ENCODE measurements around the gene NECAB3. TPM values are rescaled to one million over a fixed set of nuclear protein-coding genes. Genes with fewer than 3 reads are reported as not detected.

The NECAB3 gene
- total and polyA plus RNA-seq, 2 of the 13 experiments (the other 11 are each of a cell fraction or from before 2014, with no cell fraction given), result 61.5 to 65.5 TPM

DNA sequence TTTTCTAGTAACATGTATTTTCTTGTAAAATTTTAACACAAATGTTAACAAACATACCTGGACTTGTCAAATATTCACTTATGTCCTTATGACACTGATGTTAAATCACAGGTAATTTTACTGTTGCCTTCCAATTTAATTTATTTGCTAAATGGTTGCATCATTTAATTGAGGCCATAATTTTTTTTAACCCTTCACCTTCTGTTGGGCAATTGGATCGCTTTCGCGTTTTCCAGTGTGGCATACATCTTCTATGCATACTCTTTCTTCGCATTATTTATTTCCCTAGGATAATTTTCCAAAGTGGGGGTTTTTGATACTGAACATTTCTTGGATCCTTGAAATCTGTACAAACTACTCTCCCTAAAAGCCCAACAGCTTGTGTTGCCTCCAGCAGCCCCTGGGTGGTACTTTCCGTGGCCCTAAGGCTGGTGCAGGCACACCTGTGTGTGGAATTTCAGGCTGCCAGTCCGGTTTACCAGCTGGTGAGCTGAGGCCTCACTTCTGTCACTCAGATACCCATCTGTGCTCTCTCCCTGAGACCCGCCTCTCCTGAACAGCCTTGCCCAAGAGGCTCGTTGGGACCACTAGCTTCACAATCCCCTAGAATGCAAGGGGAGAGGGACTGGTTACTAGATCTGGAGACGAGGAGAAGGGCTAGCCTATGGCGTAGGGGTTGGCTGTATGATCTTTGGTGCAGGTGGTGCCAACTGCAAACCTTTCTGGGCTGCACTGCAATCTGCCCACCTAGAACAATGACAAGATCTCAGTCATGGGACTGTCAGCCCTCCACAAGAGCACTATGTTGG, 23.3 kb downstream of the NECAB3 start (continued):
- TF ChIP-seq, protein P1, sequence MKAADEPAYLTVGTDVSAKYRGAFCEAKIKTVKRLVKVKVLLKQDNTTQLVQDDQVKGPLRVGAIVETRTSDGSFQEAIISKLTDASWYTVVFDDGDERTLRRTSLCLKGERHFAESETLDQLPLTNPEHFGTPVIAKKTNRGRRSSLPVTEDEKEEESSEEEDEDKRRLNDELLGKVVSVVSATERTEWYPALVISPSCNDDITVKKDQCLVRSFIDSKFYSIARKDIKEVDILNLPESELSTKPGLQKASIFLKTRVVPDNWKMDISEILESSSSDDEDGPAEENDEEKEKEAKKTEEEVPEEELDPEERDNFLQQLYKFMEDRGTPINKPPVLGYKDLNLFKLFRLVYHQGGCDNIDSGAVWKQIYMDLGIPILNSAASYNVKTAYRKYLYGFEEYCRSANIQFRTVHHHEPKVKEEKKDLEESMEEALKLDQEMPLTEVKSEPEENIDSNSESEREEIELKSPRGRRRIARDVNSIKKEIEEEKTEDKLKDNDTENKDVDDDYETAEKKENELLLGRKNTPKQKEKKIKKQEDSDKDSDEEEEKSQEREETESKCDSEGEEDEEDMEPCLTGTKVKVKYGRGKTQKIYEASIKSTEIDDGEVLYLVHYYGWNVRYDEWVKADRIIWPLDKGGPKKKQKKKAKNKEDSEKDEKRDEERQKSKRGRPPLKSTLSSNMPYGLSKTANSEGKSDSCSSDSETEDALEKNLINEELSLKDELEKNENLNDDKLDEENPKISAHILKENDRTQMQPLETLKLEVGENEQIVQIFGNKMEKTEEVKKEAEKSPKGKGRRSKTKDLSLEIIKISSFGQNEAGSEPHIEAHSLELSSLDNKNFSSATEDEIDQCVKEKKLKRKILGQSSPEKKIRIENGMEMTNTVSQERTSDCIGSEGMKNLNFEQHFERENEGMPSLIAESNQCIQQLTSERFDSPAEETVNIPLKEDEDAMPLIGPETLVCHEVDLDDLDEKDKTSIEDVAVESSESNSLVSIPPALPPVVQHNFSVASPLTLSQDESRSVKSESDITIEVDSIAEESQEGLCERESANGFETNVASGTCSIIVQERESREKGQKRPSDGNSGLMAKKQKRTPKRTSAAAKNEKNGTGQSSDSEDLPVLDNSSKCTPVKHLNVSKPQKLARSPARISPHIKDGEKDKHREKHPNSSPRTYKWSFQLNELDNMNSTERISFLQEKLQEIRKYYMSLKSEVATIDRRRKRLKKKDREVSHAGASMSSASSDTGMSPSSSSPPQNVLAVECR (CRISPR knock-in tag; IDR thresholded peaks at IDR 0.05; ENCODE audit: borderline replicate concordance), result peak; percentile 19; the same call in 1 of the 2 replicates
- TF ChIP-seq ZNF670 (CRISPR knock-in tag; IDR thresholded peaks at IDR 0.05; ENCODE audit: borderline replicate concordance) (no peak), GPN1 (CRISPR knock-in tag; IDR thresholded peaks at IDR 0.05; ENCODE audit: borderline replicate concordance) (no peak), ELF3 (CRISPR knock-in tag; IDR thresholded peaks at IDR 0.05) (no peak), ZNF652 (CRISPR knock-in tag; IDR thresholded peaks at IDR 0.05; ENCODE audit: borderline replicate concordance, low read depth) (peak; percentile 75), ZNF17 (CRISPR knock-in tag; IDR thresholded peaks at IDR 0.05) (no peak), PAX8 (CRISPR knock-in tag; IDR thresholded peaks at IDR 0.05; ENCODE audit: borderline replicate concordance) (no peak), ATF7 (IDR thresholded peaks at IDR 0.05) (peak; percentile 42; the same call in 1 of the 2 replicates), ATF7 (CRISPR knock-in tag; IDR thresholded peaks at IDR 0.05) (no peak), POLR2G (IDR thresholded peaks at IDR 0.05; ENCODE audit: low read depth, low read length) (peak; percentile 67; the same call in 1 of the 2 replicates), NRL (CRISPR knock-in tag; IDR thresholded peaks at IDR 0.05; ENCODE audit: borderline replicate concordance) (no peak), TARDBP (CRISPR knock-in tag; IDR thresholded peaks at IDR 0.05) (0 out of 2 replicates have a peak, but pooled peaks have one; percentile 34), MAF1 (CRISPR knock-in tag; IDR thresholded peaks at IDR 0.05; ENCODE audit: borderline replicate concordance) (no peak), ZBTB38 (CRISPR knock-in tag; IDR thresholded peaks at IDR 0.05) (0 out of 2 replicates have a peak, but pooled peaks have one; percentile 21), KDM2A (CRISPR knock-in tag; IDR thresholded peaks at IDR 0.05; ENCODE audit: borderline replicate concordance, low read depth) (peak; percentile 16; the same call in 1 of the 2 replicates)
- TF ChIP-seq, protein P2, sequence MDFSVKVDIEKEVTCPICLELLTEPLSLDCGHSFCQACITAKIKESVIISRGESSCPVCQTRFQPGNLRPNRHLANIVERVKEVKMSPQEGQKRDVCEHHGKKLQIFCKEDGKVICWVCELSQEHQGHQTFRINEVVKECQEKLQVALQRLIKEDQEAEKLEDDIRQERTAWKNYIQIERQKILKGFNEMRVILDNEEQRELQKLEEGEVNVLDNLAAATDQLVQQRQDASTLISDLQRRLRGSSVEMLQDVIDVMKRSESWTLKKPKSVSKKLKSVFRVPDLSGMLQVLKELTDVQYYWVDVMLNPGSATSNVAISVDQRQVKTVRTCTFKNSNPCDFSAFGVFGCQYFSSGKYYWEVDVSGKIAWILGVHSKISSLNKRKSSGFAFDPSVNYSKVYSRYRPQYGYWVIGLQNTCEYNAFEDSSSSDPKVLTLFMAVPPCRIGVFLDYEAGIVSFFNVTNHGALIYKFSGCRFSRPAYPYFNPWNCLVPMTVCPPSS (IDR thresholded peaks at IDR 0.05), result no peak
- TF ChIP-seq, protein P3, sequence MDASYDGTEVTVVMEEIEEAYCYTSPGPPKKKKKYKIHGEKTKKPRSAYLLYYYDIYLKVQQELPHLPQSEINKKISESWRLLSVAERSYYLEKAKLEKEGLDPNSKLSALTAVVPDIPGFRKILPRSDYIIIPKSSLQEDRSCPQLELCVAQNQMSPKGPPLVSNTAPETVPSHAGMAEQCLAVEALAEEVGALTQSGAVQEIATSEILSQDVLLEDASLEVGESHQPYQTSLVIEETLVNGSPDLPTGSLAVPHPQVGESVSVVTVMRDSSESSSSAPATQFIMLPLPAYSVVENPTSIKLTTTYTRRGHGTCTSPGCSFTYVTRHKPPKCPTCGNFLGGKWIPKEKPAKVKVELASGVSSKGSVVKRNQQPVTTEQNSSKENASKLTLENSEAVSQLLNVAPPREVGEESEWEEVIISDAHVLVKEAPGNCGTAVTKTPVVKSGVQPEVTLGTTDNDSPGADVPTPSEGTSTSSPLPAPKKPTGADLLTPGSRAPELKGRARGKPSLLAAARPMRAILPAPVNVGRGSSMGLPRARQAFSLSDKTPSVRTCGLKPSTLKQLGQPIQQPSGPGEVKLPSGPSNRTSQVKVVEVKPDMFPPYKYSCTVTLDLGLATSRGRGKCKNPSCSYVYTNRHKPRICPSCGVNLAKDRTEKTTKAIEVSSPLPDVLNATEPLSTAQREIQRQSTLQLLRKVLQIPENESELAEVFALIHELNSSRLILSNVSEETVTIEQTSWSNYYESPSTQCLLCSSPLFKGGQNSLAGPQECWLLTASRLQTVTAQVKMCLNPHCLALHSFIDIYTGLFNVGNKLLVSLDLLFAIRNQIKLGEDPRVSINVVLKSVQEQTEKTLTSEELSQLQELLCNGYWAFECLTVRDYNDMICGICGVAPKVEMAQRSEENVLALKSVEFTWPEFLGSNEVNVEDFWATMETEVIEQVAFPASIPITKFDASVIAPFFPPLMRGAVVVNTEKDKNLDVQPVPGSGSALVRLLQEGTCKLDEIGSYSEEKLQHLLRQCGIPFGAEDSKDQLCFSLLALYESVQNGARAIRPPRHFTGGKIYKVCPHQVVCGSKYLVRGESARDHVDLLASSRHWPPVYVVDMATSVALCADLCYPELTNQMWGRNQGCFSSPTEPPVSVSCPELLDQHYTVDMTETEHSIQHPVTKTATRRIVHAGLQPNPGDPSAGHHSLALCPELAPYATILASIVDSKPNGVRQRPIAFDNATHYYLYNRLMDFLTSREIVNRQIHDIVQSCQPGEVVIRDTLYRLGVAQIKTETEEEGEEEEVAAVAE (CRISPR knock-in tag; IDR thresholded peaks at IDR 0.05; ENCODE audit: borderline replicate concordance), result no peak
- TF ChIP-seq, protein P4, sequence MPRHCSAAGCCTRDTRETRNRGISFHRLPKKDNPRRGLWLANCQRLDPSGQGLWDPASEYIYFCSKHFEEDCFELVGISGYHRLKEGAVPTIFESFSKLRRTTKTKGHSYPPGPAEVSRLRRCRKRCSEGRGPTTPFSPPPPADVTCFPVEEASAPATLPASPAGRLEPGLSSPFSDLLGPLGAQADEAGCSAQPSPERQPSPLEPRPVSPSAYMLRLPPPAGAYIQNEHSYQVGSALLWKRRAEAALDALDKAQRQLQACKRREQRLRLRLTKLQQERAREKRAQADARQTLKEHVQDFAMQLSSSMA (CRISPR knock-in tag; IDR thresholded peaks at IDR 0.05), result peak; percentile 37; the same call in 1 of the 2 replicates
